ENCODE measurements around the gene PAQR7. TPM values are rescaled to one million over a fixed set of nuclear protein-coding genes. Genes with fewer than 3 reads are reported as not detected.

Gene PAQR7
- total RNA-seq, 1 experiment from 2014 or later = 4.4 TPM

GRCh38 chr1:25893116-25893515, 17.6 kb upstream of the PAQR7 start:
- ChIA-PET POLR2A (interaction anchor here (0.9 to 7.5 kb wide), 10 partner anchors 11 to 660 kb away, joined by 3 to 83 read pairs (median 17); partner anchors contain the start of genes AUNIP, MTFR1L, PAFAH2 and PAQR7), CTCF (interaction anchor here (0.5 to 8.1 kb wide), 5 partner anchors 11 to 105 kb away, joined by 3 to 106 read pairs (median 8); partner anchors contain the start of gene PAFAH2)
- Mint-ChIP-seq H3K36me3 (ENCODE audit: insufficient read depth, unreplicated experiment) (no peaks in the 10 kb centered on the region), H3K4me1 (ENCODE audit: insufficient read depth, unreplicated experiment) (peaks cover 17% of the 10 kb centered on the region), H3K9me3 (ENCODE audit: unreplicated experiment) (no peaks in the 10 kb centered on the region), H3K4me3 (ENCODE audit: unreplicated experiment) (no peak overlapping the region), H3K27me3 (ENCODE audit: insufficient read depth, unreplicated experiment) (no peaks in the 10 kb centered on the region), H3K27ac (ENCODE audit: low read depth, unreplicated experiment) (peak overlapping the region; percentile 82)
- intact Hi-C loops (cut with micrococcal nuclease) = no loop called here
- BruUV-seq (replicated peaks) = no TSS peak
- TF ChIP-seq CTCF (IDR thresholded peaks at IDR 0.05; ENCODE audit: unreplicated experiment) = no peak
- DNase-seq (ENCODE audit: unreplicated experiment) = no peak

GRCh38 chr1:25891606-25892005, 16.1 kb upstream of the PAQR7 start:
- POLR2A ChIA-PET = interaction anchor here (0.6 to 7.5 kb wide), 16 partner anchors 12 to 409 kb away, joined by 3 to 83 read pairs (median 6); partner anchors contain the start of genes AUNIP, MTFR1L, PAFAH2 and PAQR7
- DNase-seq (ENCODE audit: unreplicated experiment) = no peak
- CTCF ChIA-PET = interaction anchor here (0.6 to 8.1 kb wide), 15 partner anchors 13 to 1071 kb away, joined by 3 to 106 read pairs (median 3); partner anchors contain the start of gene PAFAH2
- Mint-ChIP-seq H3K36me3 (ENCODE audit: insufficient read depth, unreplicated experiment) (no peaks in the 10 kb centered on the region), H3K4me3 (ENCODE audit: unreplicated experiment) (no peak overlapping the region), H3K27me3 (ENCODE audit: insufficient read depth, unreplicated experiment) (no peaks in the 10 kb centered on the region), H3K9me3 (ENCODE audit: unreplicated experiment) (no peaks in the 10 kb centered on the region), H3K27ac (ENCODE audit: low read depth, unreplicated experiment) (no peak overlapping the region), H3K4me1 (ENCODE audit: insufficient read depth, unreplicated experiment) (peaks cover 17% of the 10 kb centered on the region)
- intact Hi-C loops (cut with micrococcal nuclease) = no loop called here
- no TSS peak for BruUV-seq (replicated peaks)
- TF ChIP-seq CTCF (IDR thresholded peaks at IDR 0.05; ENCODE audit: unreplicated experiment) = no peak

GRCh38 chr1:25890239-25891034, 14.9 kb upstream of the PAQR7 start:
- intact Hi-C loops (cut with micrococcal nuclease) = loop anchor here (1.0 kb wide), 2 partner anchors 32 to 70 kb away; no protein-coding TSS in a partner anchor
- CTCF ChIA-PET = interaction anchor here (0.9 kb wide), 1 partner anchor 107 kb away, joined by 5 read pairs; the partner anchor contains the start of gene PAFAH2
- no peaks in the 10 kb centered on the region for H3K9me3 Mint-ChIP-seq (ENCODE audit: unreplicated experiment)
- no TSS peak for BruUV-seq (replicated peaks)
- H3K4me3 Mint-ChIP-seq (ENCODE audit: unreplicated experiment) = no peak overlapping the region
- peak; percentile 92 for DNase-seq (ENCODE audit: unreplicated experiment)
- POLR2A ChIA-PET = interaction anchor here (0.6 to 7.5 kb wide), 12 partner anchors 13 to 334 kb away, joined by 3 to 83 read pairs (median 8); partner anchors contain the start of genes MTFR1L, PAFAH2, PAQR7 and STMN1
- TF ChIP-seq CTCF (IDR thresholded peaks at IDR 0.05; ENCODE audit: unreplicated experiment) = no peak
- H3K36me3 Mint-ChIP-seq (ENCODE audit: insufficient read depth, unreplicated experiment) = no peaks in the 10 kb centered on the region
- H3K27me3 Mint-ChIP-seq (ENCODE audit: insufficient read depth, unreplicated experiment) = no peaks in the 10 kb centered on the region
- H3K4me1 Mint-ChIP-seq (ENCODE audit: insufficient read depth, unreplicated experiment) = peaks cover 17% of the 10 kb centered on the region
- H3K27ac Mint-ChIP-seq (ENCODE audit: low read depth, unreplicated experiment) = peak overlapping the region; percentile 85

GRCh38 chr1:25889470-25889869, 14.0 kb upstream of the PAQR7 start:
- intact Hi-C loops (cut with micrococcal nuclease) = no loop called here
- ChIA-PET POLR2A (interaction anchor here (1.1 to 7.5 kb wide), 6 partner anchors 12 to 108 kb away, joined by 3 to 83 read pairs (median 34); partner anchors contain the start of genes MTFR1L, PAFAH2, PAQR7 and STMN1), CTCF (interaction anchor here (0.7 to 1.5 kb wide), 2 partner anchors 54 to 108 kb away, joined by 4 to 6 read pairs; partner anchors contain the start of gene PAFAH2)
- no peak for TF ChIP-seq CTCF (IDR thresholded peaks at IDR 0.05; ENCODE audit: unreplicated experiment)
- no TSS peak for BruUV-seq (replicated peaks)
- no peak for DNase-seq (ENCODE audit: unreplicated experiment)
- peak overlapping the region; percentile 85 for H3K27ac Mint-ChIP-seq (ENCODE audit: low read depth, unreplicated experiment)
- H3K4me1 Mint-ChIP-seq (ENCODE audit: insufficient read depth, unreplicated experiment) = peaks cover 17% of the 10 kb centered on the region
- no peaks in the 10 kb centered on the region for H3K9me3 Mint-ChIP-seq (ENCODE audit: unreplicated experiment)
- H3K36me3 Mint-ChIP-seq (ENCODE audit: insufficient read depth, unreplicated experiment) = no peaks in the 10 kb centered on the region
- no peak overlapping the region for H3K4me3 Mint-ChIP-seq (ENCODE audit: unreplicated experiment)
- no peaks in the 10 kb centered on the region for H3K27me3 Mint-ChIP-seq (ENCODE audit: insufficient read depth, unreplicated experiment)

All from MCF 10A (cell line).